ENCODE results near the gene SKI.

The SKI gene

GRCh38 chr1:2358651-2359640, 130.8 kb downstream of the SKI start:
- no peak for DNase-seq
